Gastrocnemius medialis (tissue), 4 donors: Measurements from ENCODE around the gene CGNL1. TPM values are rescaled to one million over a fixed set of nuclear protein-coding genes. Genes with fewer than 3 reads are reported as not detected.

Experiments
- ATAC-seq, 2 donors: fragments of 150-250 bp; one replicate each; pipeline ENCODE4 v1.9.1; 2016
- DNase-seq, 2 donors: peaks; one replicate each; pipeline ENCODE4 v3.0.0-alpha.2; 2019
- H3K27ac ChIP-seq, 4 donors: fragments of 200-600 bp; sonication (generic); 1 replicate in 1 of 4; 2 replicates in 3 of 4; pipeline ENCODE4 v1.5.1; 2016 to 2018; ENCODE audit warnings: mild to moderate bottlenecking in 2 of 4, moderate library complexity in 1 of 4
- H3K27me3 ChIP-seq, 3 donors: fragments of 200-600 bp; sonication (generic) in 2 of 3; 1 replicate in 1 of 3; 2 replicates in 2 of 3; pipeline versions ENCODE4 v1.5.1 to v1.6.0; 2016 to 2019; ENCODE audit warnings: mild to moderate bottlenecking in 1 of 3, moderate library complexity in 1 of 3
- H3K36me3 ChIP-seq, 2 donors: fragments of 200-600 bp; sonication (generic) in 1 of 2; one replicate each; pipeline ENCODE4 v1.5.1; 2017 to 2018
- H3K4me1 ChIP-seq, 2 donors: fragments of 200-600 bp; sonication (generic) in 1 of 2; one replicate each; pipeline ENCODE4 v1.5.1; 2016 to 2017; ENCODE audit warnings: mild to moderate bottlenecking in 2 of 2
- H3K4me3 ChIP-seq, 4 donors: fragments of 200-600 bp; sonication (generic) in 3 of 4; 1 replicate in 1 of 4; 2 replicates in 3 of 4; pipeline ENCODE4 v1.5.1; 2016 to 2019; ENCODE audit warnings: mild to moderate bottlenecking in 2 of 4
- H3K9me3 ChIP-seq, 3 donors: fragments of 200-600 bp; sonication (generic) in 2 of 3; 1 replicate in 1 of 3; 2 replicates in 2 of 3; pipeline ENCODE4 v1.5.1; 2016 to 2019
- POLR2A ChIP-seq, 2 donors: fragments of 450-650 bp; IDR thresholded peaks; one replicate each; pipeline ENCODE4 v1.6.1; 2017; ENCODE audit warnings: antibody characterized with exemption in 2 of 2, mild to moderate bottlenecking in 2 of 2, moderate library complexity in 2 of 2
- in situ Hi-C, 4 donors: fragments of 200-750 bp; cut with MboI; loops; one replicate each; pipeline versions ENCODE4 v1.15.0 to v1.8.0; 2017; ENCODE audit warnings: low sequenced_read_pairs in 4 of 4
- intact Hi-C: fragments of 100-400 bp; cut with DNase I; formaldehyde crosslinking; loops from one replicate; pipeline ENCODE4 v1.15.1; 2023; ENCODE audit warnings: low total_unique reads
- total RNA-seq, 4 donors: library from RNA; depleted of rRNA; stranded (reverse); fragments of >200 nt; gene quantifications; one replicate each; pipeline versions ENCODE4 v1.1.0 to v1.2.3, GENCODE V29; 2016
- TF ChIP-seq, protein P1 (sequence below), 5 experiments: fragments of 450-650 bp in 3 of 5; fragments of 200-600 bp in 2 of 5; sonication (generic) in 2 of 5; IDR thresholded peaks in 4 of 5; conservative IDR thresholded peaks in 1 of 5; 1 replicate in 4 of 5; 2 replicates in 1 of 5; pipeline ENCODE4 v1.5.1; 2016 to 2019; ENCODE audit warnings: antibody characterized with exemption in 5 of 5, mild to moderate bottlenecking in 3 of 5, moderate library complexity in 3 of 5

Gene CGNL1
- total RNA-seq, 4 donors from 2014 or later: 0.15 to 0.85 (median 0.49) TPM

DNA sequence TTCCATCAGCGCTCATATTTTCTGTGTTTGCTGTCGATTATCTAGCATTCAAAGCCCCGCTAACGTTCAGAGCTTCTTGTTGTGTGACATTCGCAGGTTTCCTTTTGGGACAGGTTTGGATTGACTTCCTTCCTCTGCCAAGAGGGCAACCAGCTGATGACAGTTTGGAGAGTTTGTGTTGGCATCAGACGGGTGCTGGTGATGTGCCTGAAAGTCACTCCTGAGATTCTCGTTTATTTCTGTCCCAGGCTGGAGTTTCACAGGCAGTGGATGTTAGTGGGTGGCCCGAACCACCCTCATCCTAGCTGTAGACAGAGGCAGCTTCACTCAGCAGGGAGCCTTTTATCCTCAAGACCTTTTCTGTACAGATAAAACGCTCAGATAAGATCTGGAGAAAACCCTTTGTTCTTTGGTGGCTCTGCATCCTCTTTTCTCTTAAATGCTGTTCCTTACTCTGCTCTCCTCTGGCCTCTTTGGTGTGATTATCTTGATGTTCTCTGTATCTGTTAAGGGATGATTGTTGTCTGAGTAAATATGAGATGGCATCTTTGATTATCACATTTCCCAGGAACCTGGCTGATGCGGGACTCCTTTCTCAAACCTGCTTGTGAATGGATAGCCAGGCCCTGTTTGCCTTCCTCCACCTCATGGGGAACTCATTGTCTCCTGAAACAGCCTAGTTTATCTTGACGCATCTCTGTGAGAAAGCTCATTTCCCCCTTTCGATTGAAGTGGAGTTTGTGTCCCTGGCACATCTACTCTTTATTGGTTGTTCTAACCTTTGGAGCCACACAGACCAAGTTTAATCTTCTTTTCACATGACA lies 35.9 kb downstream of the CGNL1 start:
- DNase-seq (no peak), ATAC-seq (no peak)
- H3K27me3 ChIP-seq: no peaks in the 10 kb centered on the region
- TF ChIP-seq POLR2A (IDR thresholded peaks at IDR 0.05): no peak
- TF ChIP-seq, protein P1, sequence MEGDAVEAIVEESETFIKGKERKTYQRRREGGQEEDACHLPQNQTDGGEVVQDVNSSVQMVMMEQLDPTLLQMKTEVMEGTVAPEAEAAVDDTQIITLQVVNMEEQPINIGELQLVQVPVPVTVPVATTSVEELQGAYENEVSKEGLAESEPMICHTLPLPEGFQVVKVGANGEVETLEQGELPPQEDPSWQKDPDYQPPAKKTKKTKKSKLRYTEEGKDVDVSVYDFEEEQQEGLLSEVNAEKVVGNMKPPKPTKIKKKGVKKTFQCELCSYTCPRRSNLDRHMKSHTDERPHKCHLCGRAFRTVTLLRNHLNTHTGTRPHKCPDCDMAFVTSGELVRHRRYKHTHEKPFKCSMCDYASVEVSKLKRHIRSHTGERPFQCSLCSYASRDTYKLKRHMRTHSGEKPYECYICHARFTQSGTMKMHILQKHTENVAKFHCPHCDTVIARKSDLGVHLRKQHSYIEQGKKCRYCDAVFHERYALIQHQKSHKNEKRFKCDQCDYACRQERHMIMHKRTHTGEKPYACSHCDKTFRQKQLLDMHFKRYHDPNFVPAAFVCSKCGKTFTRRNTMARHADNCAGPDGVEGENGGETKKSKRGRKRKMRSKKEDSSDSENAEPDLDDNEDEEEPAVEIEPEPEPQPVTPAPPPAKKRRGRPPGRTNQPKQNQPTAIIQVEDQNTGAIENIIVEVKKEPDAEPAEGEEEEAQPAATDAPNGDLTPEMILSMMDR (IDR thresholded peaks at IDR 0.05 in 4 of 5, conservative IDR thresholded peaks at IDR 0.05 in 1 of 5): no peak
- no peak overlapping the region for H3K27ac ChIP-seq
- intact Hi-C loops (no loop called here), in situ Hi-C loops (no loop called here)
- H3K36me3 ChIP-seq: no peaks in the 10 kb centered on the region
- no peaks in the 10 kb centered on the region for H3K9me3 ChIP-seq
- no peak overlapping the region for H3K4me3 ChIP-seq
- H3K4me1 ChIP-seq: no peaks in the 10 kb centered on the region

DNA sequence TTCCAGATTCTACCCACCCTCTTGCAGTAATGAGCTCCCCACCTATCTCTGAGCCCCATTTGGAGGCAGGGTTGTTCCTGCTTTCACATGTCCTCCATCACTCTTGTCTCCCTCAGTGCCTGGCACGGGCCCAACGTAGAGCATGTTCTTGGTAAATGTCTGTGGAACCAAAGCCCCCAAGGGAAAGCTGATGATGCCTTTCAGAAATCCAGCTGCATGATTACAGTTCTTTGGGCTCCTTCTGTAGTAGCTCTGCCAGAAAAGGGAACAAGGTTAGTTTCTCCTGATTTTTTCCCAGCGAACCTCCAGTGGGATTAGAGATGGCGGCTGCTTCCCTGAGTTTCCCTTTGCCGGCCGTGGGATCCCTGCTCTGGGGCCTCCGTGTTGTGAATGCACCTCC lies 39.3 kb downstream of the CGNL1 start:
- no peaks in the 10 kb centered on the region for H3K36me3 ChIP-seq
- no peaks in the 10 kb centered on the region for H3K4me1 ChIP-seq
- H3K9me3 ChIP-seq: no peaks in the 10 kb centered on the region
- H3K4me3 ChIP-seq: no peak overlapping the region
- peak in 1 of 2 donors; percentile 60 for DNase-seq
- in situ Hi-C loops: no loop called here
- TF ChIP-seq POLR2A (IDR thresholded peaks at IDR 0.05): no peak
- TF ChIP-seq, protein P1 (IDR thresholded peaks at IDR 0.05 in 4 of 5, conservative IDR thresholded peaks at IDR 0.05 in 1 of 5): no peak
- no peaks in the 10 kb centered on the region for H3K27me3 ChIP-seq
- H3K27ac ChIP-seq: no peak overlapping the region
- intact Hi-C loops: no loop called here
- no peak for ATAC-seq

- no peaks in the 10 kb centered on the region for H3K27me3 ChIP-seq
- no peaks in the 10 kb centered on the region for H3K9me3 ChIP-seq
- no peak overlapping the region for H3K4me3 ChIP-seq
- in situ Hi-C loops: no loop called here
- DNase-seq (no peak), ATAC-seq (no peak)
- intact Hi-C loops: no loop called here
- H3K36me3 ChIP-seq: no peaks in the 10 kb centered on the region
- TF ChIP-seq, protein P1 (IDR thresholded peaks at IDR 0.05 in 4 of 5, conservative IDR thresholded peaks at IDR 0.05 in 1 of 5): no peak
- no peak for TF ChIP-seq POLR2A (IDR thresholded peaks at IDR 0.05)
- no peaks in the 10 kb centered on the region for H3K4me1 ChIP-seq
- H3K27ac ChIP-seq: no peak overlapping the region
Measured at GRCh38 chr15:57418635-57419034, 42.3 kb downstream of the CGNL1 start.

- no peak for ATAC-seq
- no peak overlapping the region for H3K4me3 ChIP-seq
- no peak overlapping the region for H3K27ac ChIP-seq
- TF ChIP-seq, protein P1 (IDR thresholded peaks at IDR 0.05 in 4 of 5, conservative IDR thresholded peaks at IDR 0.05 in 1 of 5): no peak
- TF ChIP-seq POLR2A (IDR thresholded peaks at IDR 0.05): no peak
- no peak for DNase-seq
- H3K27me3 ChIP-seq: no peaks in the 10 kb centered on the region
- intact Hi-C loops: no loop called here
- no peaks in the 10 kb centered on the region for H3K9me3 ChIP-seq
- in situ Hi-C loops: no loop called here
- H3K36me3 ChIP-seq: no peaks in the 10 kb centered on the region
- no peaks in the 10 kb centered on the region for H3K4me1 ChIP-seq
Measured at GRCh38 chr15:57419335-57419734, 43.0 kb downstream of the CGNL1 start.
